Activated T-helper 1 cell treated with anti-CD3 and anti-CD28 coated beads, Interleukin-12 subunit alpha, Interleukin-12 subunit beta, Interleukin-2, Interleukin-4 antibody, amounts not matched to agents 30 ng/mL and 10 ng/mL and 1 ng/mL, durations not matched to agents 14 hours and 24 hours and 36 hours (primary cell): ENCODE data around the gene AATF. TPM values are rescaled to one million over a fixed set of nuclear protein-coding genes. Genes with fewer than 3 reads are reported as not detected.

ENCODE experiments used
- DNase-seq: peaks from one replicate; pipeline ENCODE4 v3.0.0; 2021; ENCODE audit warnings: low spot score
- H3K27ac Mint-ChIP-seq: one replicate; pipeline ENCODE4 v1.8.0; 2021; ENCODE audit warnings: mild to moderate bottlenecking, mixed read lengths
- H3K27me3 Mint-ChIP-seq: one replicate; pipeline ENCODE4 v1.8.0; 2022; ENCODE audit warnings: mild to moderate bottlenecking, moderate library complexity, mixed read lengths; ENCODE audit not compliant: insufficient read depth
- H3K36me3 Mint-ChIP-seq: one replicate; pipeline ENCODE4 v1.8.0; 2021; ENCODE audit warnings: low read depth, mixed read lengths
- H3K4me1 Mint-ChIP-seq: one replicate; pipeline ENCODE4 v1.8.0; 2021; ENCODE audit warnings: low read depth, mixed read lengths
- H3K4me3 Mint-ChIP-seq: one replicate; pipeline ENCODE4 v1.8.0; 2021; ENCODE audit warnings: mild to moderate bottlenecking, moderate library complexity, mixed read lengths
- H3K9me3 Mint-ChIP-seq: one replicate; pipeline ENCODE4 v1.8.0; 2021; ENCODE audit warnings: mixed read lengths
- intact Hi-C: fragments of 100-400 bp; cut with micrococcal nuclease; formaldehyde crosslinking; loops from one replicate; pipeline ENCODE4 v1.15.1; 2024
- total RNA-seq: library from RNA; stranded (reverse); gene quantifications from 2 replicates; pipeline ENCODE4 v1.2.3, GENCODE V29; 2022

Gene AATF
- total RNA-seq, 1 donor from 2014 or later = 119 TPM

DNA sequence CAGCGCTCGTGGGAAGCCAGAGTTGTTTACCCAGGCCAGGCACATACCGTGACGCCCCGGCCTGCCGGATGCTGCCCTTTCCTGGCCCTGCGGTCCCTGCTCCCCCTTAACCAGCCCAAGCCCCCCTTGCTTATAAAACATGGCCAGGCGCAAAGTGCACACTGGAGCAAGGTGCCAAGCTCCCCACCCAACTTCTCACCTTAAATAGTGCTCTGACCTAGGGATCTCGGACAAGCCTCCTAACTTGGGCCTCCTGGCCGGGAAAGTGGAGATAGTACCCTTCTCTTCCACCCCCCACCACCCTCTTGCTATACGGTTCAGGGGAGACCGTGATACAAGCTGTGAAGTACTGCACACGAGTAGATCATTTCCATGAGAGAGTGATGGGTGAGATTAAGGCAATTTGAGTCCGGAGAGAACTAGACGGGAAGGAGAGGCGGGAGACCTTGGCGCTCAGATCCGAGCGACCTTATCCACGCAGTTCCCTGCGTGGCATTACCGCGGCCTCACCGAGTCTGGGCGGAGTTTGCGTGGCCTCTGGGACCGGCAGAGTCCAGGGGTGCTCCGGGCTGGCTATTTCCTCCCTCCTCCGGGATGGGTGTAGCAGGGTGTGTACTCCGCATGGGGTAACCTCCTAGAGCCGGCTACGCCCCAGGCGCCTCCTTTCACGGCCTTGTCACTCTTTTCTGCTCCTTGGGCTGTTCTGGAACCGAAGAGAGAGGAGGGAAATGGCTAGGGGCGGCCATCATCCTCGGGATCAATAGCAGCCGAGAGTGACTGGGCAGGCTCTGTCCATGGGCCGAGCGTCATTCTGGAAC, 15.9 kb upstream of the AATF start:
- H3K4me1 Mint-ChIP-seq = peaks cover 36% of the 10 kb centered on the region

DNA sequence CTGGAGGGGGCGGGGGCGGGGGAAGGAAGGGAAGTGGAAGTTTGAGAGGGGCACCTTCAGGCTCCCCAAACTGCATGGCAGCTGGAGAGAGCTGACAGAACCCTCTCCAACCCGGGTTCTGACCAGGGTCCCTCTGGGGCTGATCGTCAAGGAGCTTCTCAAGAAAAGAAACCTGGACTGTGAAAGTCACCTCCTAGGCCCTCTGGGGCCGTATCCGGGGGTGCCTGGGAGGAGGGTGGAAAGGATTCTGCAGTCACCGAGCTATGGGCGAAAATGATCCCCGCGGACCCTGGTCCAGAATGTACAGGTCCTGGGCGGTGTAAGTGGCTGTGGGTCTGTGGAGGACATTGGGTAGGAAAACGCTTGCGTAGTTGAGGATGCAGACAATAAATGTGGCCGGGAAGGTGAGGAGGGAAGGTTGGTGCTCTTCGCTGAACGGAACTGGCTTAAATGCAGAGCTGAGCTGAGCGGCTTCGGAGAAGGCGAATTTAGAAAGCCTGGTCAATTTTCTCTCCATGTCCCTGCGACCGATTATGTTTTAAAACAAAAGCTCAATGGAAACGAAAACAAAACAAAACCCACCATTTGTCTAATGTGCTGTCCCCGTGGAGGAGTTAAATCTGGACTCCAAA, 15.1 kb upstream of the AATF start:
- H3K27ac Mint-ChIP-seq = peak overlapping the region; percentile 5
- DNase-seq = no peak
- peak overlapping the region; percentile 5 for H3K4me3 Mint-ChIP-seq
- intact Hi-C loops = loop anchor here (2.0 to 5.0 kb wide), 4 partner anchors 13 to 306 kb away; no protein-coding TSS in a partner anchor
- H3K27me3 Mint-ChIP-seq = peaks cover 87% of the 10 kb centered on the region
- peaks cover 37% of the 10 kb centered on the region for H3K4me1 Mint-ChIP-seq
- no peaks in the 10 kb centered on the region for H3K9me3 Mint-ChIP-seq
- H3K36me3 Mint-ChIP-seq = no peaks in the 10 kb centered on the region

More for the DNA sequence above, 15.9 kb upstream of the AATF start:
- intact Hi-C loops = loop anchor here (2.0 to 5.0 kb wide), 4 partner anchors 14 to 306 kb away; no protein-coding TSS in a partner anchor
- Mint-ChIP-seq H3K36me3 (no peaks in the 10 kb centered on the region), H3K27me3 (peaks cover 87% of the 10 kb centered on the region), H3K9me3 (no peaks in the 10 kb centered on the region), H3K27ac (peak overlapping the region; percentile 53), H3K4me3 (peak overlapping the region; percentile 40)
- no peak for DNase-seq

DNA sequence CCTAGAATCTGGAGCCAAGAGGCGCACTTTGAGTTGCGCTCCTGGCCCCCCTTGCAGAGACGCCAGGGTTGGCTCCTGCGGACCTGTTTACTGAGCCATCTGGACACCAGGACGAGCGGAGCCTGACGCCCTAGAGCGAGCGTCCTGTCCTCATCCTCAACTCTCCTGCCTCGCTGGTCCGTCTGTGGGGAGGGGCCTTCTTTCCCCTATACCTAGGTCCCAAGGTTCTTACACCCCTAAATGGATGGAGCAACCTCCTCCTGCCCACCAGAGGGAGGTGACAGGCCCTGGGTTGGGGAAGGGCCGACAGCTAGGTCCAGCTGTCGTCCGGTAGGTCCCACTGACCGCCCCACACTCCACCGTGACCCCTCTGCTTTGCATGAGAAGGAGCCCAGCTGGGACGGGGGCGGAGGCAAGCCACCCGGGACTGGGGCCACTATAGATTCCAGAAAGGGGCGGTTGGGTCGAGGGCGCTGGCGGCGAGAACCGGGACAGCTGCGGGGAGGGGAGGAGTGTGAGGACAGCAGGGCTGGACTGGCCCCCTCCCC, 14.5 kb upstream of the AATF start:
- H3K4me3 Mint-ChIP-seq = no peak overlapping the region
- intact Hi-C loops = loop anchor here (5.0 kb wide), 3 partner anchors 227 to 307 kb away; no protein-coding TSS in a partner anchor
- H3K36me3 Mint-ChIP-seq = no peaks in the 10 kb centered on the region
- H3K27ac Mint-ChIP-seq = no peak overlapping the region
- DNase-seq = no peak
- no peaks in the 10 kb centered on the region for H3K9me3 Mint-ChIP-seq
- H3K27me3 Mint-ChIP-seq = peaks cover 85% of the 10 kb centered on the region
- peaks cover 42% of the 10 kb centered on the region for H3K4me1 Mint-ChIP-seq

DNA sequence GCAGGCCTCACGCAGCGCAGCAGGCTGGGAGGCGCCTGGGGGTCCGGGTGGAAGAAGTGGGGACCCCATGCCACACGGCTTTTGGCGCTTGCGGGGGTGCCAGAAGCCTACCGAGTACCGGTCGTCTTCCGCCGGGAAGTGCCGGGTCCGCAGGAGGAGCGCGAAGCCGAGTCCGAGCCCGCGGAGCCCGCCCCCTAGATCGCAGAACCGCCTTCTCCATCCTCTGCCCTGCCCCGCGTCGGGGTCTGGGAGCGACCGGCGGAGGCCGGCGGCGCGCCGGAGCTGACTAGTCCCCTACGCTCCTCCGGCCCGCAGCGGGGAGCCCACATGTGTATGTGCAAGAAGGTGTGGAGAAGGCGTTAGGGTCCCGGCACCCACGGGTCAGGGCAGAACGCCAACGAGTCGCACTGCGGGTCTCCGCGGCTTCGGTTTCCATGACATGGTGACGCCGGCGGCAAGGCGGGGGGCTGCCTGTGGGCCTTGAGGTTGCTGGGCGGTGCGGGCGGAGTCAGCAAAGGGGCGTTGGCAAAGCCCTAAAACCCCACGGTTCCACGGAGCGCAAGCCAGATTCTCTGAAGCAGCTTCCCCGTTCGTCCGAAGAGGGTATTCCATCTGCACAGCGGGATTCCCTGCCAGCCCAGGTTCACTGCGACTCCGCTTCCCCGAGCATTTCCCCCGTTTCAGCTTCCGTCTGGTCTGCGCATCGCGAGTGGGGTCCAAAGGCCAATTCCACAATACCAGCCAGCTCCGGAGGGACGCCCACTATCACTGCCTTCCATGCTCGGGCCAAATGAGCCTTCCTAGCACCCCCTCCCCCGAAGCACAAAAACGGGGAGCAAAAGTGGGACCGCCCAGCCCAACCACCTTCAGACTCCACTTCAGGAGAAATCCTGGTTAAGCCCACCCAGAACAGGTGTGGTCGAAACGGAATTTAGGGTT, 13.8 kb upstream of the AATF start:
- no peaks in the 10 kb centered on the region for H3K36me3 Mint-ChIP-seq
- peaks cover 43% of the 10 kb centered on the region for H3K4me1 Mint-ChIP-seq
- peaks cover 82% of the 10 kb centered on the region for H3K27me3 Mint-ChIP-seq
- no peak for DNase-seq
- intact Hi-C loops = loop anchor here (5.0 kb wide), 5 partner anchors 128 to 807 kb away; no protein-coding TSS in a partner anchor
- H3K27ac Mint-ChIP-seq = peak overlapping the region; percentile 67
- H3K9me3 Mint-ChIP-seq = no peaks in the 10 kb centered on the region
- H3K4me3 Mint-ChIP-seq = no peak overlapping the region

DNA sequence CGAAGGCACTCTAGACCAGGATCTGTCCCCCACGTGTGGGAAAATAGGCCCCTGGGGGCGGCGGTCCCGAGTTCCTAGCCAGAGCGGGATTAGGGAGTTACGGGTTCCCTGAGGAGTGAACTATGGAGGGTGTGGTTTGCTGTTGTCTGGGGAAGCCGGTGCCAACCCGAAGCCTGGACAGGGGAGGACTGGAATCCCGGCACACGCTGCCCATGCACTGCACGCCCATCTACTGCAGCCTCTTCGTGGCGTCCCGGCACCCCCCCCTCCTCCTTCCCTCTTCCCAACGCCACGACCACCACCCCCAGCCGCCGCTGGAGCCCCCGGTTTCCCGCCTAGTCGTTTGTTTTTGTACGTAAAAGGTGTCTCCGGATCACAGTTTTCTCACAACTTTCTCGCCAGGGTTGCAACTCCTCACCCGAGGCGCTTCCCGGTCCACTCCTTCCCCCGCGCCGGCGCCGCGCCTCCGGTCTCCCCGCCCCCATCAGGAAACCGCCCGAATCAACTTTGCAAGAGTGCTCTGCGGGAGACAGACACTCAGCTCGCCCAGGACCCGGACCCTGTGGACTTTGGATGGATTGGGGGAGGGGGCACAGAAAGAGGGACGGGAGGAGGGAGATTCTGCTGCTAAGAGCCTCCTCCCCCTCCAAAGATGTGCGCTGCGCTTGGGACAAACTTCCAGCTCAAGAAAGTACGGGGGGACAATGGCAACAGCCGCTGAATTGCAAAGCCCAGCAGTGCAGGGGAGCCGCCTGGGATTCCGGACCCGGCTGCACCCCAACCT, 12.9 kb upstream of the AATF start:
- no peaks in the 10 kb centered on the region for H3K9me3 Mint-ChIP-seq
- intact Hi-C loops = loop anchor here (5.0 kb wide), 2 partner anchors 129 to 806 kb away; no protein-coding TSS in a partner anchor
- DNase-seq = no peak
- peaks cover 43% of the 10 kb centered on the region for H3K4me1 Mint-ChIP-seq
- H3K27me3 Mint-ChIP-seq = peaks cover 81% of the 10 kb centered on the region
- H3K36me3 Mint-ChIP-seq = no peaks in the 10 kb centered on the region
- peak overlapping the region; percentile 67 for H3K27ac Mint-ChIP-seq
- peak overlapping the region; percentile 37 for H3K4me3 Mint-ChIP-seq

DNA sequence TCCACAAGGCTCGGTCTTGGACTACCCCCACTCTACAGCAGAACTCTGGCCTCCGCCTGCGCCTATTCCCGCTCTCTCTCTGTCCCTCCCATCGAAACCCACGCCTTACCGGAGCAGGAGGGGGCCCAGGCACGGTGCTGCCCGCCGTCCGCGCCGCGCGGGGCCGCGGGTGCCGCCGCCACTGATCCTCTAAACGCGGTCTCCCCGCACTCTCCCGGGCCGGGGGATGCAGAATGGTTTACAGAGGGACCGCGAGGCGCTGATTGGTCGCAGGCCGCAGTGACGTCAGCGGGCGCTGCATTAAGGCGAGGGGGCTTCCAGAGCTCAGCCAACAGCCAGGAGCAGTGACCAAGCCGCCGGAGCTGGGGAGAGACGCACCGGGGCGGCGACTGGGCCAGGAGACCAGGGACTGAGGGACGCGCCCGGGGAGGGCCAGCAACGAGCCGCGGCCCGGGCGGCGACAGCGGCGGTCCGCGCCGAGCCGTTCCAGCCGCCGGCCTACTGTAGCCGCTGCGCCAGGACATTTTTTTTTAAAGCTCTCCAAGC, 12.2 kb upstream of the AATF start:
- Mint-ChIP-seq H3K27me3 (peaks cover 81% of the 10 kb centered on the region), H3K27ac (peak overlapping the region; percentile 73), H3K36me3 (no peaks in the 10 kb centered on the region), H3K4me3 (no peak overlapping the region), H3K9me3 (no peaks in the 10 kb centered on the region), H3K4me1 (peaks cover 44% of the 10 kb centered on the region)
- DNase-seq = no peak
- intact Hi-C loops = loop anchor here (5.0 kb wide), 2 partner anchors 129 to 806 kb away; no protein-coding TSS in a partner anchor

DNA sequence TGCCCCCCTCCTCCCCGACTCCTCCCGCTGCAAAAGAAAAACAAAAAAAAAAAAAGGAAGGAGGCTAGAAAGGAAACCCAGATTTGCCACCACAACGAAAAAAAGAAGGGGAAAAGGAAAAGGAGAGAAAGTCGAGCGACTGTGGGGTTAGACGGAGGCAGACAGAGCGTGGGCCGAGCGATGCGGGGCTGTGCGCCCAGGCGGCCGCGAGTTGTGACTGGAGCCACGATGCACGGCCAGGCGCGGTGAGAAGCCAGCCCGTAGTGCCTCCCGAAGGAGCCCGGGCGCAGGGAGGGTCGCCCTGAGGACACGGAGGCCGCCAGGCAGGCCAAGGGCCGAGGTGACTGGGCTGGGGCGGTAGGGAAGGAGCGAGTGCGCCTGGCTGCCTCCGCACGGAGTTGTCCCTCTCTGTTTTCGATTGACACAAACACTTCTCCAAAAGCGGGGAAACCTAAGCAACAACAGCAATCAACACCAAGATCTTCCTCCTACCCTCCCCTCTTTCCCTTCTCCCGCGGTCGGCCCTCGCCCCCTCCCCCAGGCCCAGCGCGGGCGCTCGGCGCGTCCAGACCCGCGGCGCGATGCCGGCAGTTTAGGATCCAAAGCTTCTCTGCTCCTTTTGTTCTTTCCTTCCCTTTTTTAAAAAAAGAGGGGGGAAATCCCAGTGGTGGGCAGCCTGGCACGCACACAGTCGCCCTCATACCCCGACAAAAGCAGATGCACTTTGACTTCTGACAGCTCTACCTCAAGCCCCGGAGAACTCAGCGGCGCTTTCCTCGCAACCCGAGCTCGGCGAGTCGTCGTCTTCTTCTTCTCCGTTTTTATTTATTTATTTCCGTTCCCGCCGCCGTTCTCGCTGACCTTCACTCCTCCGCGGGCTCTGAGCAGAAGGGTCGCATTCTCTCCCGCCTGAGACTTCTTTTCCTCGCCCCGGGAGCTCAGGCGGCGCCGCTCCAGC, 11.5 kb upstream of the AATF start, which contains the start of gene LHX1:
Gene LHX1, plus strand, starts transcription at position 475 of the 958 bp plus-strand sequence. CDS start 723 bp downstream, outside the sequence.
- no peaks in the 10 kb centered on the region for H3K36me3 Mint-ChIP-seq
- H3K9me3 Mint-ChIP-seq = no peaks in the 10 kb centered on the region
- H3K27ac Mint-ChIP-seq = peak within 1 kb of the TSS; percentile 79
- no peak for DNase-seq
- intact Hi-C loops = loop anchor here (5.0 kb wide), 2 partner anchors 130 to 805 kb away; no protein-coding TSS in a partner anchor
- H3K27me3 Mint-ChIP-seq = peaks cover 77% of the 10 kb centered on the region
- H3K4me3 Mint-ChIP-seq = peak within 1 kb of the TSS; percentile 73
- H3K4me1 Mint-ChIP-seq = peaks cover 40% of the 10 kb centered on the region

DNA sequence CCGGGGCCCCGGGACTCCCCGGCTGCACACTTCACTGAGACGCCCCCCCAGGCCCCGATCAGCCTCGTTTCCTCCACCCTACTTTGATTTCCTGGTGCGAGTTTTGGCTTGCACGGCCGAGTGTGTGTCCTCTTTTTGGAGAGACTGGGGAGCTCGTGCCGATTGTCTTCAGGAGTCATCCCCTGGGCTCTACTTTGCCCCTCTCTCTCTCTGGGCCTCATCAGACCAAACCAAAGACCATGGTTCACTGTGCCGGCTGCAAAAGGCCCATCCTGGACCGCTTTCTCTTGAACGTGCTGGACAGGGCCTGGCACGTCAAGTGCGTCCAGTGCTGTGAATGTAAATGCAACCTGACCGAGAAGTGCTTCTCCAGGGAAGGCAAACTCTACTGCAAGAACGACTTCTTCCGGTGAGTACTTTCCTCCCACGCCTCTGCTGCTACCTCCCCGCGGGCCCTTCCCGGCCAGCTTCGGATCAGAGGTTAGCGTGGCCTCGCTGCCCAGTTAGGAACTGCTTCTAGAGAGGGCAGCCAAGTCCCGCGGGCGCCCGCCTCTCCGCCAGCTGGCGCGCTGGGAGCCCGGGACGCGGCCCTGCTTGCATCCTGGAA, 10.7 kb upstream of the AATF start:
- Mint-ChIP-seq H3K27ac (peak overlapping the region; percentile 79), H3K4me3 (peak overlapping the region; percentile 73), H3K9me3 (no peaks in the 10 kb centered on the region), H3K36me3 (no peaks in the 10 kb centered on the region), H3K27me3 (peaks cover 70% of the 10 kb centered on the region), H3K4me1 (peaks cover 32% of the 10 kb centered on the region)
- DNase-seq = no peak
- intact Hi-C loops = loop anchor here (5.0 kb wide), 2 partner anchors 131 to 804 kb away; no protein-coding TSS in a partner anchor

DNA sequence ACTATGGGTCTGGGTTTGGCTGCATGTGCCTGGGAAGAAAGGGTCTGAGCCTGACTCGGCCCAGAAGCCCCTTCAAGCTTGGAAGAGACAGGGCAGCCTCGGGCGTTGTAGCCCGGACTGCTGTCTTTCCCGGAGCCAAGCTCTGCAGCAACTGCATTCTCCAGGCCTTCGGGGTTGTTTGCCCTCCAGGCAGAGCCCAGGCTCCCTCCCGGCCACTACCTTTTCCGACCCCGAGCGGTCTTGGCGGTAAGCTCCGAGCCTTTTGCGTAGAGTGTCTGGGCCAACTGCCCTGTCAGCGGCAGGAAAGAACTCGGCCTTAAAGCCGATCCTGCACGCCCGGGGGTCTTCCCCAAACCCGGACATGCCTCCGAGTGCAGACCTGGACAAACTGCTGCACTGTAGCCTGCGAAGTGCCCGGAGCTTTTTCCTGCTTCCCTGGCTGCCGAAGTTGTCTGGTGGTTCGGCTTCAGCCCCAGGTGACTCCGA, 10.1 kb upstream of the AATF start:
- H3K4me1 Mint-ChIP-seq = peaks cover 31% of the 10 kb centered on the region

More for the DNA sequence above, 10.1 kb upstream of the AATF start:
- peak overlapping the region; percentile 49 for H3K4me3 Mint-ChIP-seq
- H3K27ac Mint-ChIP-seq = peak overlapping the region; percentile 52
- DNase-seq = no peak
- peaks cover 70% of the 10 kb centered on the region for H3K27me3 Mint-ChIP-seq
- no peaks in the 10 kb centered on the region for H3K9me3 Mint-ChIP-seq
- intact Hi-C loops = loop anchor here (5.0 kb wide), 2 partner anchors 131 to 804 kb away; no protein-coding TSS in a partner anchor
- no peaks in the 10 kb centered on the region for H3K36me3 Mint-ChIP-seq
